Endothelial cell of umbilical vein (primary cell): ENCODE data around the gene PPP1R13B. TPM values are rescaled to one million over a fixed set of nuclear protein-coding genes. Genes with fewer than 3 reads are reported as not detected.

Source experiments
- BruUV-seq: library from RNA; stranded (reverse); fragments of 400-500 nt; replicated peaks from 2 replicates; lab custom pipeline; 2021; lab: Mats Ljungman, UMichigan
- CTCF ChIA-PET: fragments of 300-600, 350-600 bp; sonication (Branson Sonifier 250); formaldehyde crosslinking; loops from one replicate; lab custom pipeline; 2021; ENCODE audit warnings: antibody characterized with exemption, inconsistent platforms; lab: Charles Lee
- POLR2A ChIA-PET: fragments of 300-600, 350-600 bp; sonication (Branson Sonifier 250); formaldehyde crosslinking; loops from one replicate; lab custom pipeline; 2021; ENCODE audit warnings: antibody characterized with exemption, inconsistent platforms; lab: Charles Lee
- DNase-seq: peaks from one replicate; pipeline ENCODE4 v3.0.0-alpha.2; 2011; ENCODE audit warnings: low read depth, low spot score
- FAIRE-seq: peaks from 2 replicates; lab custom pipeline; 2011; peaks lifted over from hg19 to GRCh38; lab: Jason Lieb, UNC
- H2AFZ ChIP-seq: 2 replicates; pipeline ENCODE4 v1.6.0; 2012; ENCODE audit warnings: low read depth, low read length, control low read depth, inconsistent platforms
- H3K27ac ChIP-seq: 2 replicates; pipeline ENCODE4 v1.5.1; 2011; ENCODE audit warnings: low read depth, mild to moderate bottlenecking, control low read depth, low read length, moderate library complexity; ENCODE audit not compliant: insufficient read depth
- H3K27me3 ChIP-seq, 2 experiments: 2 replicates each; pipeline versions ENCODE4 v1.6.0 to v1.6.1; 2011; ENCODE audit warnings: low read length in 2 of 2, mixed read lengths in 1 of 2; ENCODE audit not compliant: control insufficient read depth in 2 of 2, insufficient read depth in 2 of 2
- H3K36me3 ChIP-seq, 2 experiments: 2 replicates in 1 of 2; 3 replicates in 1 of 2; pipeline ENCODE4 v1.5.1; 2011; ENCODE audit warnings: low read length in 2 of 2, mild to moderate bottlenecking in 1 of 2, moderate library complexity in 1 of 2; ENCODE audit not compliant: control insufficient read depth in 2 of 2, insufficient read depth in 2 of 2; ENCODE audit errors: extremely low read depth in 1 of 2
- H3K4me1 ChIP-seq: 3 replicates; pipeline ENCODE4 v1.5.1; 2011; ENCODE audit warnings: mild to moderate bottlenecking, low read length; ENCODE audit not compliant: control insufficient read depth, insufficient read depth; ENCODE audit errors: extremely low read depth
- H3K4me2 ChIP-seq: 2 replicates; pipeline ENCODE4 v1.6.1; 2011; ENCODE audit warnings: low read length, control low read depth, mixed read lengths; ENCODE audit not compliant: insufficient read depth
- H3K4me3 ChIP-seq, 3 experiments: fragments of 200-600 bp in 1 of 3; sonication (generic), shearing (Covaris generic) in 1 of 3; replicated peaks in 1 of 3; 2 replicates each; pipeline ENCODE4 v1.5.1; 2011 to 2016; ENCODE audit warnings: control low read depth in 3 of 3, low read length in 3 of 3, mild to moderate bottlenecking in 2 of 3, inconsistent platforms in 1 of 3, low read depth in 1 of 3, moderate library complexity in 1 of 3; ENCODE audit not compliant: insufficient read depth in 1 of 3
- H3K79me2 ChIP-seq: 2 replicates; pipeline ENCODE4 v1.6.0; 2012; ENCODE audit warnings: low read length, inconsistent platforms; ENCODE audit not compliant: control insufficient read depth, insufficient read depth
- H3K9ac ChIP-seq: replicated peaks from 2 replicates; pipeline ENCODE3; 2011; ENCODE audit warnings: low read length, control low read depth; ENCODE audit not compliant: insufficient read depth; ENCODE audit errors: extremely low read depth
- H3K9me1 ChIP-seq: replicated peaks from 3 replicates; pipeline ENCODE4 v1.6.0; 2011; ENCODE audit warnings: mild to moderate bottlenecking, low read length; ENCODE audit not compliant: control insufficient read depth, insufficient read depth; ENCODE audit errors: extremely low read depth
- H3K9me3 ChIP-seq: replicated peaks from 2 replicates; pipeline ENCODE4 v1.5.1; 2012; ENCODE audit warnings: low read length, inconsistent platforms; ENCODE audit not compliant: control insufficient read depth, insufficient read depth
- H4K20me1 ChIP-seq: replicated peaks from 2 replicates; pipeline ENCODE3; 2011; ENCODE audit warnings: mild to moderate bottlenecking, low read length; ENCODE audit not compliant: control insufficient read depth, insufficient read depth; ENCODE audit errors: extremely low read depth
- EZH2 ChIP-seq: IDR thresholded peaks from 2 replicates; pipeline ENCODE4 v1.6.1; 2012; ENCODE audit warnings: borderline replicate concordance, low read depth, mild to moderate bottlenecking, moderate library complexity, low read length, inconsistent platforms; ENCODE audit not compliant: severe bottlenecking
- FOS ChIP-seq: IDR thresholded peaks from 2 replicates; pipeline ENCODE4 v1.6.1; 2011; ENCODE audit warnings: mild to moderate bottlenecking, low read length, moderate library complexity, borderline replicate concordance; ENCODE audit not compliant: insufficient read depth
- GATA2 ChIP-seq: IDR thresholded peaks from 2 replicates; pipeline ENCODE4 v1.7.0; 2011; ENCODE audit warnings: low read depth, mild to moderate bottlenecking, moderate library complexity, mixed read lengths, low read length; ENCODE audit not compliant: insufficient read length, insufficient read depth
- JUN ChIP-seq: IDR thresholded peaks from 2 replicates; pipeline ENCODE4 v1.6.1; 2011; ENCODE audit warnings: borderline replicate concordance, low read depth; ENCODE audit not compliant: insufficient read length, insufficient read depth
- MYC ChIP-seq: IDR thresholded peaks from one replicate; pipeline ENCODE4 v1.6.1; 2011; ENCODE audit warnings: mild to moderate bottlenecking, low read depth, low read length
- POLR2A ChIP-seq: IDR thresholded peaks from 2 replicates; pipeline ENCODE4 v1.6.1; 2012; ENCODE audit warnings: low read depth, mild to moderate bottlenecking, control low read depth, low read length
- POLR2AphosphoS5 ChIP-seq: IDR thresholded peaks from 2 replicates; pipeline ENCODE4 v1.6.1; 2012; ENCODE audit warnings: low read depth, mild to moderate bottlenecking, control low read depth, low read length, moderate library complexity; ENCODE audit not compliant: insufficient read depth
- dilution Hi-C: fragments of 300-500 bp; cut with MboI; formaldehyde crosslinking; loops from one replicate; pipeline ENCODE4 v1.15.0; 2019; ENCODE audit warnings: low sequenced_read_pairs; ENCODE audit not compliant: extremely low pct_ligation_motif_present
- intact Hi-C: fragments of 100-400 bp; cut with micrococcal nuclease; formaldehyde crosslinking; loops from one replicate; pipeline ENCODE4 v1.10.0; 2022
- polyA plus RNA-seq, 4 experiments: library from polyadenylated mRNA; depleted of rRNA in 3 of 4; stranded (reverse) in 3 of 4; unstranded in 1 of 4; fragments of >200 nt; gene quantifications; 2 replicates each; pipeline versions ENCODE4 v1.2.1 to v1.2.3, GENCODE V29; 2011 to 2012; ENCODE audit warnings: missing spikeins in 1 of 4
- total RNA-seq: library from RNA; stranded (reverse); gene quantifications from 2 replicates; pipeline ENCODE4 v1.2.3, GENCODE V29; 2021
- TF ChIP-seq, protein P1 (sequence below): IDR thresholded peaks from 2 replicates; pipeline ENCODE4 v1.6.1; 2011; ENCODE audit not compliant: insufficient read depth, insufficient read length
- TF ChIP-seq, protein P2 (sequence below), 2 donors: IDR thresholded peaks; 1 replicate in 1 of 2; 2 replicates in 1 of 2; pipeline ENCODE4 v1.5.1; 2011; ENCODE audit warnings: low read length in 2 of 2, mild to moderate bottlenecking in 2 of 2, moderate library complexity in 2 of 2, control low read depth in 1 of 2, inconsistent platforms in 1 of 2, low read depth in 1 of 2; ENCODE audit not compliant: insufficient read depth in 1 of 2; ENCODE audit errors: extremely low read depth in 1 of 2

The PPP1R13B gene
- total and polyA plus RNA-seq, 2 donors (not counting 3 experiments of a cell fraction or from before 2014, with no cell fraction given): 10.0 to 30.0 TPM

DNA sequence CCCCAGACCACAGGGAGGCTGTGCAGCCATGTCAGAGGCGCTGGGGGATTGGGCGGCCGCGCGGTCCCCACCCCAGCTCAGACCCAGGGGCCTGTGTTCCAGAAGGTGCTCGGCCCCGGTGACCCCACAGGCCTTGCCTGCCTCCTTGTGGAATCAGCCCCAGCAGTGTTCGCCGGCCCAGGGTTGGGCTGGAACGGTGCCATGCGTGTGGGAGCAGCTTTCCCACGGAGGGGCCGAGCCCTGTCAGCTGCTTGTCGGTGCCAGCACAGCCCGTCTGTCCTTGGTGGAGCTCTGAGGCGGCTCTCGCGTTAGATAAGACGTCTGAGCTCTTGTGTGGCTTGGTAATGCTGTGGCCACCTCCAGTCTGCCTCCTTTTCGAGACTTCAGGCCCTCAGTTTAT lies 123.3 kb downstream of the PPP1R13B start:
- Histone ChIP-seq H3K79me2 (peaks cover 56% of the 10 kb centered on the region), H3K36me3 (peaks cover 0 to 4% of the 10 kb centered on the region in 2 experiments), H4K20me1 (no peaks in the 10 kb centered on the region), H3K4me1 (no peaks in the 10 kb centered on the region), H3K9me3 (no peaks in the 10 kb centered on the region), H3K27ac (no peak overlapping the region), H3K4me2 (no peak overlapping the region), H3K9ac (no peak overlapping the region), H3K4me3 (no peak overlapping the region), H3K9me1 (no peaks in the 10 kb centered on the region), H3K27me3 (no peaks in the 10 kb centered on the region), H2AFZ (no peak overlapping the region)
- FAIRE-seq (no peak), DNase-seq (peak; percentile 21)
- intact Hi-C loops: no loop called here
- dilution Hi-C loops: no loop called here
- no TSS peak for BruUV-seq
- ChIA-PET CTCF (interaction anchor here (1.2 to 1.5 kb wide), 2 partner anchors 15 to 19 kb away, joined by 3 to 4 read pairs; no protein-coding TSS in a partner anchor), POLR2A (no interaction called here)
- no peak for TF ChIP-seq GATA2
- no peak for TF ChIP-seq MYC
- TF ChIP-seq, protein P1, sequence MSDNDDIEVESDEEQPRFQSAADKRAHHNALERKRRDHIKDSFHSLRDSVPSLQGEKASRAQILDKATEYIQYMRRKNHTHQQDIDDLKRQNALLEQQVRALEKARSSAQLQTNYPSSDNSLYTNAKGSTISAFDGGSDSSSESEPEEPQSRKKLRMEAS: no peak
- no peak for TF ChIP-seq JUN
- TF ChIP-seq EZH2: no peak
- TF ChIP-seq, protein P2, sequence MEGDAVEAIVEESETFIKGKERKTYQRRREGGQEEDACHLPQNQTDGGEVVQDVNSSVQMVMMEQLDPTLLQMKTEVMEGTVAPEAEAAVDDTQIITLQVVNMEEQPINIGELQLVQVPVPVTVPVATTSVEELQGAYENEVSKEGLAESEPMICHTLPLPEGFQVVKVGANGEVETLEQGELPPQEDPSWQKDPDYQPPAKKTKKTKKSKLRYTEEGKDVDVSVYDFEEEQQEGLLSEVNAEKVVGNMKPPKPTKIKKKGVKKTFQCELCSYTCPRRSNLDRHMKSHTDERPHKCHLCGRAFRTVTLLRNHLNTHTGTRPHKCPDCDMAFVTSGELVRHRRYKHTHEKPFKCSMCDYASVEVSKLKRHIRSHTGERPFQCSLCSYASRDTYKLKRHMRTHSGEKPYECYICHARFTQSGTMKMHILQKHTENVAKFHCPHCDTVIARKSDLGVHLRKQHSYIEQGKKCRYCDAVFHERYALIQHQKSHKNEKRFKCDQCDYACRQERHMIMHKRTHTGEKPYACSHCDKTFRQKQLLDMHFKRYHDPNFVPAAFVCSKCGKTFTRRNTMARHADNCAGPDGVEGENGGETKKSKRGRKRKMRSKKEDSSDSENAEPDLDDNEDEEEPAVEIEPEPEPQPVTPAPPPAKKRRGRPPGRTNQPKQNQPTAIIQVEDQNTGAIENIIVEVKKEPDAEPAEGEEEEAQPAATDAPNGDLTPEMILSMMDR (IDR thresholded peaks at IDR 0.05; ENCODE audit: extremely low read depth in 1 of 2, insufficient read depth in 1 of 2, low read depth in 1 of 2, low read length in 2 of 2): no peak
- TF ChIP-seq POLR2AphosphoS5: no peak
- TF ChIP-seq FOS: no peak
- TF ChIP-seq POLR2A: no peak
